GM19467 (cell line): ENCODE measurements around the gene CIDEC.

Source experiments
- ATAC-seq: cut with Tn5 transposase; IDR thresholded peaks from one replicate; pipeline ENCODE4 v1.9.1; 2021; ENCODE audit warnings: mild to moderate bottlenecking, moderate library complexity; ENCODE audit not compliant: unreplicated experiment

Gene CIDEC

DNA sequence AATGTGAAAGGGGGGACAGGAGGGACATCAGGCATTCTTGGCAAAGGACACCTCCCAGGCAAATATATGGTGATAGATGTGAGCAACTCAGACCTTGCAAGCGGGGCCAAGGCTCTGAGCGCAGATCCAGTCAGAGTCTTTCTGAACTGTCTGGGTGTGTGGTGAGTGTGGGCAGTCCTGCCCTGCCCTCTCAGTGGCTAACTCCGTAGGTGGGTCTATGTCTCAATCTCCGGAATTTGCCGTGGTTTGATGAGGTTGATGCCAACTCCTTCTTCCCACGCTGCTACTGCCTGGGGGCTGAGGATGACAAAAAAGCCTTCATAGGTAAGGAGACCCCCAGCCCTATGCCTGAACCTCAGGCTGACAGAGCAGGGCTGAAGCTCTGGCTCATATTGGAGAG lies 62.6 kb downstream of the CIDEC start:
- ATAC-seq: no peak
